Measurements from ENCODE around the gene CORO2B.

CORO2B gene

GRCh38 chr15:68597581-68597980 is 18.8 kb downstream of the CORO2B start:
- in situ Hi-C loops (cut with MboI; ENCODE audit: low sequenced_read_pairs, unreplicated experiment), result no loop called here
- no peak for DNase-seq (ENCODE audit: low spot score)
- no peak for TF ChIP-seq CTCF (IDR thresholded peaks at IDR 0.05; ENCODE audit: borderline replicate concordance, control extremely low read depth, extremely low read depth, insufficient read depth, missing control alignments)

- TF ChIP-seq CTCF (IDR thresholded peaks at IDR 0.05; ENCODE audit: borderline replicate concordance, control extremely low read depth, extremely low read depth, insufficient read depth, missing control alignments), result no peak
- in situ Hi-C loops (cut with MboI; ENCODE audit: low sequenced_read_pairs, unreplicated experiment), result no loop called here
- DNase-seq (ENCODE audit: low spot score), result no peak
These were observed 19.7 kb downstream of the CORO2B start for GRCh38 chr15:68598171-68599152.

GRCh38 chr15:68599153-68599545 is 20.4 kb downstream of the CORO2B start:
- DNase-seq (ENCODE audit: low spot score), result no peak
- in situ Hi-C loops (cut with MboI; ENCODE audit: low sequenced_read_pairs, unreplicated experiment), result no loop called here
- TF ChIP-seq CTCF (IDR thresholded peaks at IDR 0.05; ENCODE audit: borderline replicate concordance, control extremely low read depth, extremely low read depth, insufficient read depth, missing control alignments), result no peak

- in situ Hi-C loops (cut with MboI; ENCODE audit: low sequenced_read_pairs, unreplicated experiment), result no loop called here
- DNase-seq (ENCODE audit: low spot score), result no peak
- no peak for TF ChIP-seq CTCF (IDR thresholded peaks at IDR 0.05; ENCODE audit: borderline replicate concordance, control extremely low read depth, extremely low read depth, insufficient read depth, missing control alignments)
These were observed 20.8 kb downstream of the CORO2B start for GRCh38 chr15:68599560-68600071.

- no peak for TF ChIP-seq CTCF (IDR thresholded peaks at IDR 0.05; ENCODE audit: borderline replicate concordance, control extremely low read depth, extremely low read depth, insufficient read depth, missing control alignments)
- DNase-seq (ENCODE audit: low spot score), result no peak
- in situ Hi-C loops (cut with MboI; ENCODE audit: low sequenced_read_pairs, unreplicated experiment), result no loop called here
These were observed 22.7 kb downstream of the CORO2B start for GRCh38 chr15:68601206-68602197.
